GM21528 (cell line): ENCODE measurements around the gene DHX35.

ENCODE experiments used
- ATAC-seq: cut with Tn5 transposase; IDR thresholded peaks from one replicate; pipeline ENCODE4 v1.9.1; 2021; ENCODE audit warnings: mild to moderate bottlenecking, moderate library complexity; ENCODE audit not compliant: unreplicated experiment, low FRiP score

DHX35 gene, protein sequence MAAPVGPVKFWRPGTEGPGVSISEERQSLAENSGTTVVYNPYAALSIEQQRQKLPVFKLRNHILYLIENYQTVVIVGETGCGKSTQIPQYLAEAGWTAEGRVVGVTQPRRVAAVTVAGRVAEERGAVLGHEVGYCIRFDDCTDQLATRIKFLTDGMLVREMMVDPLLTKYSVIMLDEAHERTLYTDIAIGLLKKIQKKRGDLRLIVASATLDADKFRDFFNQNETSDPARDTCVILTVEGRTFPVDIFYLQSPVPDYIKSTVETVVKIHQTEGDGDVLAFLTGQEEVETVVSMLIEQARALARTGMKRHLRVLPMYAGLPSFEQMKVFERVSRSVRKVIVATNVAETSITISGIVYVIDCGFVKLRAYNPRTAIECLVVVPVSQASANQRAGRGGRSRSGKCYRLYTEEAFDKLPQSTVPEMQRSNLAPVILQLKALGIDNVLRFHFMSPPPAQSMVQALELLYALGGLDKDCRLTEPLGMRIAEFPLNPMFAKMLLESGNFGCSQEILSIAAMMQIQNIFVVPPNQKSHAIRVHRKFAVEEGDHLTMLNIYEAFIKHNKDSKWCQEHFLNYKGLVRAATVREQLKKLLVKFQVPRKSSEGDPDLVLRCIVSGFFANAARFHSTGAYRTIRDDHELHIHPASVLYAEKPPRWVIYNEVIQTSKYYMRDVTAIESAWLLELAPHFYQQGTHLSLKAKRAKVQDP

DNA sequence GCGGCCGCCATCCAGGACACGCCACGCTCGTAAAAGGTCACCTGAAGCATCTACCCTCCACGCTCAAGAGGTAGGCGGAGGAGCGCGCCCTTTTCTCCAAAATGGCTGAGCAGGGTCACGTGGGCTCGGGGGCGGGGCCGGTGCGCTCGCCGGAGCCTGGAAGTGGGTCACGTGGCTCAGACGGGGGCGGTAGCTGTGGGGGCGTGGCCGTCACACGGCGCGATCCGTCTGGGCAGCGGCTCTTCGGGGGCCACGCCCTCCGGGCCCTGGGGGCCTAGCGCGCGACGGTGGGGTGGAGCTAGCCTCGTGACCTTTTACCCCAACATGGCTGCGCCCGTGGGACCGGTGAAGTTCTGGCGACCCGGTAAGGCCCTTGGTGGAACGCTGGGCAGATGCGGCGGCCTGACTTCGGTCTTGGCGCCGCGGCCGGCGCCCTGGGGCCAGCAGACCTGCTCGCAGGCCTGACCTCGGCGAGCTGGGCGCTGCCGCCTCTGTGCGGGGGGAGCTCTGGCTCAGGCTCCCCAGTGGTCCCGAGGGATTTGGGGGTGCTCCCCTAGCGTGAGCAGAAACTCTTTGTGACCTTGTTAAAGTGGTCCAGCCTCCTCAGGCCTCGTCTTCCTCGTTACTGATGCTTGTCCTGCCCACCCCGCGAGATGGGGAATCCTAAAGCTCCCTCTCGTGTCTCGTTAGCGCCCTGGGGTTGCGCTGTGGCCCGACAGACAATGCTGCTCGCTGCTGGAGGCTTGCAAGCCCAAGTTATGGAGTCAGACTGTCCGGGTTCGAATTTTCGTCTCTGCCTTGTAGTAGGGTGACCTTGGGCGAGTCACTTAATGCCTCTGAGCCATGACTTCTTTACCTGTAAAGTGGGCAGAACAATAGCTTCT is at the start of gene DHX35:
Gene DHX35, plus strand, starts transcription at position 301 of the 884 bp plus-strand sequence. Its CDS starts 24 bp downstream, at position 325.
- ATAC-seq: peak; percentile 94

GRCh38 chr20:38915355-38915754 is 46.8 kb upstream of the DHX35 start:
- ATAC-seq: no peak

- no peak for ATAC-seq
Observed at GRCh38 chr20:38917657-38918056, 44.5 kb upstream of the DHX35 start.

DNA sequence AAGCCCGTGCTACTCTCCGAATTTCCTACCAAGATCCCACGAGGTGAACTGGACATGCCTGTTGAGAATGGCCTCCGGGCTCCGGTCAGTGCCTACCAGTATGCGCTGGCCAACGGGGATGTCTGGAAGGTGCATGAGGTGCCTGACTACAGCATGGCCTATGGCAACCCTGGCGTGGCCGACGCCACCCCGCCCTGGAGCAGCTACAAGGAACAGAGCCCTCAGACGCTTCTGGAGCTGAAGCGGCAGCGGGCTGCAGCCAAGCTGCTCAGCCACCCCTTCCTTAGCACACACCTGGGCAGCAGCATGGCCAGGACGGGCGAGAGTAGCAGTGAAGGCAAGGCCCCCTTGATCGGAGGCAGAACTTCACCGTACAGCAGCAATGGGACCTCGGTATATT is 44.0 kb upstream of the DHX35 start:
- no peak for ATAC-seq

GRCh38 chr20:38919683-38920082 is 42.5 kb upstream of the DHX35 start:
- ATAC-seq: no peak

DNA sequence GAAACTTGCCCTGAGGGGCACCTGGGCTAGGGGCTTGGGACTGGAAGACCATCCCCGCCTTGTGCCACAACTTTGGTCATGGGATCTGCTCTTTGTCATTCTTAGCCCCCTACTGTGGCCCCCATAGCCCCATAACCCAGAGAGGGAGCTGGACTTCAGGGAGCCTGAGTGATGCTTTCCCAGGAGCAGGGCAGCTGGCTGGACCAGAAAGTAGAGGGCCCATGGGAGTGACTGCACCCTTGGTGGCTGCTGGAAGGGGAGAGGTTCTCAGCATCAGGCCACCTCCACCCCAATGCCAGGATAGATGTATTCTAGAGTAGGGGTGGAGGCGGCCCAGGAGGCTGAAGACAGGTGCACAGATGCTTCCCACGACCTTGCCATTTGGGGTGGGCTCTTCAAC is 41.7 kb upstream of the DHX35 start:
- ATAC-seq: no peak

DNA sequence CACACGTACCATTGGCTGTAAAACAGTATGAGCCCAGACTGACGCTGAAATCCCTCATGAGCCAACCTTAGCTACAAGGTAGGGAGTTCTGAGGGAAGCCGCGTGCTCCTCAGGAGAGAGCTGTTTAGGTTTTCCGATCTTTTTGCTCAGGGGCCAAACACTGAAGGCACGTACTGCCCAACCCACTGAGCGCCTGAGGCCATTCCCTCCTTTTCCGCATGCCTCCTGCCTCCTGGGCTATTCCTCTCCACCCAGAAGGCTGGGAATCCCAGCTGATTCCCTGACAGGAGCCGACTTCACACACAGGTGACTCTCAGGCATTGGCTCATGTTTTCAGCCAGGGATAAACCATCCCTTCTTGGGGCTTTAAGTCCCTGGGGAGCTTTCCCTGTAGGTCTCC is 41.3 kb upstream of the DHX35 start:
- no peak for ATAC-seq

DNA sequence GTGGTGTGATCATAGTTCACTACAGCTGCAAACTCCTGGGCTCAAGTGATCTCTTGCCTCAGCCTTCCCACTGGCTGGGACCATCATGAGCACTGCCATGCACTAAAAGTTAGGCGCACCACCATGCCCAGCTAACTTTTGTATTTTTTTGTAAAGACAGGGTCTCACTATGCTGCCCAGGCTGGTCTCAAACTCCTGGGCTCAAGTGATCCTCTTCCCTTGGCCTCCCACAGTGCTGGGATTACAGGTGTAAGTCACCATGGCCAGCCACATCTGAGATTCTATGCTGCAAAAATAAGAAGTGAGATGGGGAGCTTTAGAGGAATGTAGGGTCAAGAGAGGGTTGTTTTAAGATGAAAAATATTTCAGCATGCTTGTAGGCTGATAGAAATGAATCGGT is 37.4 kb upstream of the DHX35 start:
- ATAC-seq: no peak

GRCh38 chr20:38926142-38926933 is 35.8 kb upstream of the DHX35 start, which contains the start of gene FAM83D:
TSS of gene FAM83D (plus strand) at chr20:38926417. CDS start at chr20:38926443, 26 bp downstream.
- peak; percentile 92 for ATAC-seq

GRCh38 chr20:38926934-38927616 is 35.1 kb upstream of the DHX35 start:
- peak; percentile 12 for ATAC-seq

DNA sequence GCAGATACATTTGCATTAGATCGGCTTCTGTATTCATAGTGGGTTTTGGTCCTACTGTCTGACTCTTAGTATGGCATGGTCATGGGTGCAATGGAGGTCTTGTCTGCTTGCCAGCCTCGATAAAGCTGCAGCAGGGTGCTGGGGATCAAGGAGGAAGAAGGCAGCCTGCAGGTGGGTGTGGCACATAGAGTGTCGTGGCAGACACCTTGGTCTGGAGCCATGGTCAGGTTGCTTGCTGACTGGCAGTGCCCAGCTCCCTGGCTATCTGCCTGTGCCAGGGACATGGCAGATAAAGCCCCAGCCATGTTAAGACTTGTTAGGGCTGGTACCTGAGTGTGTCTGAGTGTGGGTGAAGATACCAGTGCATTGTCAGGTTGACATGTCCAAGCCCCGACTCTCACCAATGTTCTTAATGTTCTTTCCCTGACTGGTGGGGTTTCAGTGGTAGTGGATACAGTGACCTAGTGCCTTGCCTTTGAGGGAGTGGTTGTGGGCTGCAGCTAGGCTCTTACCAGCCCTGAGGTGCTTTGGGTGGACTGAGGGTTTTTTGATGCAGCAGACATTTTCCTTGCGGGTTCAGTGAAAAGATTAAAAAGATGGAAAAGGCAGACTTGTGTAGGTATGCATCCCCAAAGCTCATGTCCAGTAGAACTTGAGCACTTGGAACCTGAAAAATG is 34.1 kb upstream of the DHX35 start:
- ATAC-seq: no peak

GRCh38 chr20:38930242-38930569 is 31.9 kb upstream of the DHX35 start:
- ATAC-seq: no peak

DNA sequence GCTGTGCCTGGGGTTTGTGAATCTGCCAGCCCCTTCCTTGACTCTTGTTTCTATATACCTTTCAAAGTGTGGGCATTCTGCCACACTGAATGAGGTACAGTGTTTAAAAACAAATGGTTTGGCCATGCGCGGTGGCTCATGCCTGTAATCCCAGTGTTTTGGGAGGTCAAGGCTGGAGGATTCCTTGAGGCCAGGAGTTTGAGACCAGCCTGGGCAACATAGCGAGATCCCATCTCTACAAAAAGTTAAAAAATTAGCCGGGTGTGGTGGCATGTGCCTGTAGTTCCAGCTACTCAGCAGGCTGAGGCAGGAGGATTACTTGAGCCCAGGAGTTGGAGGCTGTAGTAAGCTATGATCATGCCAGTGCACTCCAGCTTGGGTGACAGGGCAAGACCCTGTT is 30.2 kb upstream of the DHX35 start:
- no peak for ATAC-seq

DNA sequence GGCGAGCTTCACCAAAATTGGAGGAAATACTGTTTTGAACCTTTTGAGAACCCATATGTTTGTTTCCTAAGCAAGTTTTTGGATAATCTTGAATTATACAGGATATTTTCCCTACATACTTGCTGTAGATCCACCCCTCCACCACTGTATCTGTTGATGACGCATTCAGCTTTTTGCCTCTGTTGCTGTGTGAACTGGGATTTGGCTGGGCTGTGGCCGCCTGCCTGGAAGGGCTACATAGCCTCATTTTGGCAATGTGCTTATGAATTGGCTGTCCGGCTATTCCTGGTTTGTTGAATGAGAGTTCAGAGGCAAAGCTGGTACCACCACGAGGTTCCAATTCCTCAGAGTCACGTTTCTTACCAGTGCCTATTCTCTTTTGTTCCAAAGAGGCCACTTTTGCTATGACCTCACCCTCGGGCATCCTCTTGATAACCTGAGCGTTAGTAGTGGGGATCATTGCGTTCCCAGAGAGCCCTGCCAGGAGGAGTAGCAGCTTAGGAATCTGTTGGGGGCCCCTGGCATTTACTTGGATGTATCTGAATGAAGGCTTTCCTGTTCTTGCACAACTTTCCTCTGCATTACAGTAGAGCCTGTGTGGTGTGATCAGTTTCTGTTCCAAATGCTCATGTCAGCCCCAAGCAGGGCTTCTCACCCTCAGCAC is 29.6 kb upstream of the DHX35 start:
- ATAC-seq: no peak

DNA sequence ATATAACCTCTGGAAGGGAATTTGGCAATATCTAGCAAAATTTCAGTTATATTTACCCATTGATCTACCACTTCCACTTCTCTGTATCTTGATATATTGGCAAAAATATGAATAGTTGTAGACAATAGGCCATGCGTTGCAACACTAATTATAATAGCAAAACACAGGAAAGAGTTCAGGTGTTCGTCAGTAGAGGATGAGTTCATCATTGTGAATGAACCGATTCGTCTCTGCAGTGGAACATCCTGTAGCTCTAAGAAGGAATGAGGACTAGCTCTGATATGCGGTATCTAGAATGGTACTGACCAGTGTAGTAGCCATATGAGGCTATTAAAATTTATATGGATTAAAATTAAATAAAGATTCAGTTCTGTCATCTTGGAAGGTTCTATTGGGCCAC is 27.6 kb upstream of the DHX35 start:
- no peak for ATAC-seq

DNA sequence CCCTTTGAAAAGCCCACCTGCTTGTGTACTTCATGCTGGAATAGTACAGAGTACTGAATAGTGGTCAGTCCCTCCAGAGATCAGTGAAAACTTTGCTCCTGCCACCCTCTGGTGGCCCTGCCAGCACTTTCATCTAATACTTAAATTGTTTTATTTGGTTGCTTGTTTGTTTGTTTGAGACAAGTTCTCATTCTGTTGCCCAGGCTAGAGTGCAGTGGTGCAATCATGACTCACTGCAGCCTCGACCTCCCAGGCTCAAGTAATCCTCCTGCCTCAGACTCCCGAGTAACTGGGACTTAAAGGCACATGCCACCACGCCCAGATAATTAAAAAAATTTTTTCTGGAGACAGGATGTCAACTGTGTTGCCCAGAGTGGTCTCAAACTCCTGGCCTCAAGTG is 26.9 kb upstream of the DHX35 start:
- ATAC-seq: no peak

DNA sequence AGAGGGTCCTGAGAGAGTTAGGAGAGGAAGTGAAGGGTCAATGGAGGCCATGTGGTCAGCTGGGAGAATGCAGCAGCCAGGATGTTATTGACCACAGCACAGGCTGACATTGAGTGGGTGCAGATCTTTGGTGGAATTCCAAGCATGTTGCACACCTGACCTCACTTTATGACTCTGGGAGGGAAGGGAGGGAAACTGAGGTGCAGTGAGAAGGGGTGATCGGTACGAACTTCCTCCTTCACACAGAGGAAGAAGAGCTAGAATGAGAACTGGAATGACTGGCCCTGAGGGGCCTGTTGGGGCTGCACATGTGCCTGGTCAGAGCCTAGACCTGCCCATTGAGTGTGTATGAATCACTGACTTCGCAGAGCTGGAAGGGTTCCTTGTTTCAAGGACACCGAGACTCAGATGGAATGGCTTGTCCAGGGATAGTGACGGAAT is 26.2 kb upstream of the DHX35 start:
- no peak for ATAC-seq

- no peak for ATAC-seq
Observed at GRCh38 chr20:38937000-38937399, 25.1 kb upstream of the DHX35 start.
